ENCODE data around the gene GOLT1B.

Gene GOLT1B

DNA sequence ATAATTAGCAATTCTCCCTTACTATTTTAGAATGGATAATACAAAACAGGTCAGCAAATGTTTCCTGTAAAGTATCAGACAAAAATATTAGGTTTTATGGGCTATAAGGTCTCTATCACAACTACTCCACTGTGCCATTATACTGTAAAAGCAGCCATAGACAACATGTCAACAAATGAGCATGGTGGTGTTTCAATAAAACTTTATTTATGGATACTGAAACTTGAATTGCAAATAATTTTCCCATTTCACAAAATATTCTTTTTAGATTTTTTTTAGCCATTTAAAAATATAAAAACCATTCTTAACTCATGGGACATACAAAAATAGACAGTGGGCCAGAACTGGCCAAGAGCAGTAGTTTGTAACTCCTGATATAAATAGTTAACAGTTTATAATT is 15.6 kb upstream of the GOLT1B start:
- Histone ChIP-seq H3K27ac (no peak overlapping the region), H3K27me3 (replicated peaks) (no peaks in the 10 kb centered on the region), H3K4me3 (ENCODE audit: low read depth, low read length) (no peak overlapping the region), H3K36me3 (replicated peaks) (peaks cover 23% of the 10 kb centered on the region)
- in situ Hi-C loops (cut with HindIII; ENCODE audit: low pct_ligation_motif_present, low sequenced_read_pairs), result no loop called here
- no peak for TF ChIP-seq CTCF (IDR thresholded peaks at IDR 0.05; ENCODE audit: low read depth, low read length, missing control alignments)
- DNase-seq, result no peak

DNA sequence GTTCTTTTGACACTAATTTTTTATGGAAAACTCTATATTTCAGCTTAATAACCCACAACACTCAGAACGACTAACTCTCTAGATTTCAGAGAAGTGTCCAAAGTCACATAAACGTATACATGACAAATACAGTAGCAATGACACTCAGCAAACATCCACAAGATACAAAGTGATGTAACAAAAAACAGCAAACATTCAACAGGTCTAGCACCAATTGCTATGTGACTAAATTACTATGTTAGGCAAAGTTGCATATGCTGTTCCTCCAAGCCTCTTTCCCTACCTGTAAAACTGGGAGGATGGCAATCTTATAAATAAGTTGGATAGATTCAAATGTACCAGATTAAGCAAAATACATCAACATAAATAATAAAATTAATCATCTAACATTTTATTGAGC is 1.8 kb upstream of the GOLT1B start:
- Histone ChIP-seq H3K36me3 (replicated peaks) (peaks cover 42% of the 10 kb centered on the region), H3K27ac (no peak overlapping the region), H3K27me3 (replicated peaks) (no peaks in the 10 kb centered on the region), H3K4me3 (ENCODE audit: low read depth, low read length) (peak overlapping the region; percentile 98)
- no peak for DNase-seq
- in situ Hi-C loops (cut with HindIII; ENCODE audit: low pct_ligation_motif_present, low sequenced_read_pairs), result no loop called here
- no peak for TF ChIP-seq CTCF (IDR thresholded peaks at IDR 0.05; ENCODE audit: low read depth, low read length, missing control alignments)

- peaks cover 34% of the 10 kb centered on the region for H3K36me3 ChIP-seq (replicated peaks)
- no peak for DNase-seq
- peak overlapping the region; percentile 100 for H3K27ac ChIP-seq
- in situ Hi-C loops (cut with HindIII; ENCODE audit: low pct_ligation_motif_present, low sequenced_read_pairs), result no loop called here
- H3K4me3 ChIP-seq (ENCODE audit: low read depth, low read length), result peak overlapping the region; percentile 98
- no peaks in the 10 kb centered on the region for H3K27me3 ChIP-seq (replicated peaks)
- TF ChIP-seq CTCF (IDR thresholded peaks at IDR 0.05; ENCODE audit: low read depth, low read length, missing control alignments), result peak; percentile 6
Observed at GRCh38 chr12:21500786-21501257, 767 bp upstream of the GOLT1B start.

DNA sequence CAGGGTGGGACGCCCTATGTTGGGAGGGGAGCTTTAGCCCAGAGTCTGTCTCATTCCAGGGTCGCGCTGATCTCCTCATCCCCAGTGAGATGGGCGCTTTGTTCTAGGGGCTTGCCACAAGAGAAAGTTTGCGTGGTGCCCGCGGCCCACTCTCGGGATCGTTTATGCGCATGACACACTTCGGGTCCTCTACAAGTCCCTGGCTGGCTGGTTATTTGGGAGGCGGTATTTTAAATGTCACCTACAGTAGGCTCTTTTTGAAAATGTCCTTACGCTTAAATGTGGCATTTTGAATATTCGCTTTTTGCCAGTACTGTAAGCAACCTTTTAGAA is 541 bp downstream of the GOLT1B start:
- peaks cover 23% of the 10 kb centered on the region for H3K36me3 ChIP-seq (replicated peaks)
- peak; percentile 34 for DNase-seq

DNA sequence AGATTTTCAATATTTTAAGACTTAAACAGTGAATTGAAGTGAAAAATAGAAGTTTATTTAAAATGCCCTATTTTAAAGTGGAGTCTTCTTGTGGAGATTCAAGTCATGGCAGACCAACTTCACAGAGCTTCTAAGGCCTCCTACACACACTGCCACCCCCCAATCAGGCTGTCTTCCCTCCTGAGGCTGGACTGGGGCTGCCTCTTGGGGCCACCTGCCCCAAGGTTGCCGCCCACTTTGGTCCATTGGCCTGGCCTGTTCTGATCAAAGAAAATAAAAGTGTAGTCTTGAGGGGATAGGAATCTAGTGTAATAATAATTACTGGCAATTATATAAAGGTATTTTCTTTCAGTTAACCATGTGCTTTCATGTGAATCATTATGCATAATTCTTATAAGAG is 1.3 kb downstream of the GOLT1B start:
- TF ChIP-seq CTCF (IDR thresholded peaks at IDR 0.05; ENCODE audit: low read depth, low read length, missing control alignments), result no peak
- Histone ChIP-seq H3K27ac (no peak overlapping the region), H3K36me3 (replicated peaks) (peaks cover 20% of the 10 kb centered on the region), H3K27me3 (replicated peaks) (no peaks in the 10 kb centered on the region), H3K4me3 (ENCODE audit: low read depth, low read length) (peak overlapping the region; percentile 98)
- in situ Hi-C loops (cut with HindIII; ENCODE audit: low pct_ligation_motif_present, low sequenced_read_pairs), result no loop called here
- DNase-seq, result no peak

More for the DNA sequence above, 541 bp downstream of the GOLT1B start:
- Histone ChIP-seq H3K27ac (peak overlapping the region; percentile 100), H3K4me3 (ENCODE audit: low read depth, low read length) (peak overlapping the region; percentile 98), H3K27me3 (replicated peaks) (no peaks in the 10 kb centered on the region)
- in situ Hi-C loops (cut with HindIII; ENCODE audit: low pct_ligation_motif_present, low sequenced_read_pairs), result no loop called here
- no peak for TF ChIP-seq CTCF (IDR thresholded peaks at IDR 0.05; ENCODE audit: low read depth, low read length, missing control alignments)

DNA sequence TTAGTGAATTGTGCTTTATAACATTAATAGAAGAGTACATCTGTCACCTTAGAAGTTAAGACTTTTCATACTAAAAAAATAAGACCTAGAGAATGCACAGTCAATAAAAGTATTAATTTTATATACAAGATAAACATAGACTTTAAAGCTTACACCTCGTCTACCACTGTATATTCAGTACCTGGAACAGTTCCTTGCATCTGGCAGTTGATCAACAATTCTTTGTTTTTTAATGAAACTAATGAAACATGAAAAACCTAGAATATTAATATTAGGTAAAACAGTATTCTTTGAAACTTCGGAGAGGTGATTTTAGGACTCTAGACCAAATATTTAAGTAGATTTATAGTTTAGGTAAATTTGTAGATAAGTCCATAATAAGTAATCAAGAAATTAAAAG is 4.3 kb downstream of the GOLT1B start:
- Histone ChIP-seq H3K27me3 (replicated peaks) (no peaks in the 10 kb centered on the region), H3K27ac (no peak overlapping the region), H3K36me3 (replicated peaks) (peaks cover 24% of the 10 kb centered on the region), H3K4me3 (ENCODE audit: low read depth, low read length) (no peak overlapping the region)
- TF ChIP-seq CTCF (IDR thresholded peaks at IDR 0.05; ENCODE audit: low read depth, low read length, missing control alignments), result no peak
- no peak for DNase-seq
- in situ Hi-C loops (cut with HindIII; ENCODE audit: low pct_ligation_motif_present, low sequenced_read_pairs), result no loop called here

Data from brain microvascular endothelial cell (primary cell).